Measurements from ENCODE around the gene EME1.

The EME1 gene

GRCh38 chr17:50365165-50365564, 7.9 kb upstream of the EME1 start:
- Histone ChIP-seq H3K9me3 (replicated peaks; ENCODE audit: insufficient read depth, low read length) (no peaks in the 10 kb centered on the region), H3K79me2 (ENCODE audit: low read length) (peaks cover 2% of the 10 kb centered on the region), H3K4me1 (ENCODE audit: low read length) (no peaks in the 10 kb centered on the region), H3K9me2 (replicated peaks; ENCODE audit: insufficient read depth, low read length) (no peaks in the 10 kb centered on the region), H3K36me3 (replicated peaks; ENCODE audit: insufficient read depth, low read length) (no peaks in the 10 kb centered on the region), H3K27ac (ENCODE audit: low read length) (no peak overlapping the region), H2AFZ (ENCODE audit: low read length) (no peak overlapping the region), H3F3A (ENCODE audit: insufficient read depth, low read length) (no peaks in the 10 kb centered on the region), H3K4me2 (ENCODE audit: low read depth, low read length) (no peak overlapping the region), H3K4me3 (ENCODE audit: low read length) (no peak overlapping the region), H3K27me3 (replicated peaks; ENCODE audit: insufficient read depth, low read length) (no peaks in the 10 kb centered on the region), H3K9ac (ENCODE audit: low read length) (no peak overlapping the region), H4K20me1 (ENCODE audit: insufficient read depth, low read length) (no peaks in the 10 kb centered on the region)
- DNase-seq, result no peak
- TF ChIP-seq CTCF (IDR thresholded peaks at IDR 0.05; ENCODE audit: low read length), result no peak
- no peak for TF ChIP-seq EZH2phosphoT487 (IDR thresholded peaks at IDR 0.05; ENCODE audit: low read length)
- TF ChIP-seq EZH2 (optimal IDR thresholded peaks at IDR 0.05; ENCODE audit: low read depth, low read length), result no peak

- H3K9me3 ChIP-seq (replicated peaks; ENCODE audit: insufficient read depth, low read length), result no peaks in the 10 kb centered on the region
- H3K79me2 ChIP-seq (ENCODE audit: low read length), result peaks cover 9% of the 10 kb centered on the region
- H3K4me2 ChIP-seq (ENCODE audit: low read depth, low read length), result no peak overlapping the region
- no peaks in the 10 kb centered on the region for H3K4me1 ChIP-seq (ENCODE audit: low read length)
- no peak overlapping the region for H3K4me3 ChIP-seq (ENCODE audit: low read length)
- H3K27me3 ChIP-seq (replicated peaks; ENCODE audit: insufficient read depth, low read length), result no peaks in the 10 kb centered on the region
- H3K9me2 ChIP-seq (replicated peaks; ENCODE audit: insufficient read depth, low read length), result no peaks in the 10 kb centered on the region
- no peaks in the 10 kb centered on the region for H3F3A ChIP-seq (ENCODE audit: insufficient read depth, low read length)
- no peak overlapping the region for H2AFZ ChIP-seq (ENCODE audit: low read length)
- H4K20me1 ChIP-seq (ENCODE audit: insufficient read depth, low read length), result no peaks in the 10 kb centered on the region
- no peak for TF ChIP-seq EZH2phosphoT487 (IDR thresholded peaks at IDR 0.05; ENCODE audit: low read length)
- TF ChIP-seq CTCF (IDR thresholded peaks at IDR 0.05; ENCODE audit: low read length), result no peak
- TF ChIP-seq EZH2 (optimal IDR thresholded peaks at IDR 0.05; ENCODE audit: low read depth, low read length), result no peak
- H3K9ac ChIP-seq (ENCODE audit: low read length), result no peak overlapping the region
- DNase-seq, result no peak
- H3K27ac ChIP-seq (ENCODE audit: low read length), result no peak overlapping the region
- no peaks in the 10 kb centered on the region for H3K36me3 ChIP-seq (replicated peaks; ENCODE audit: insufficient read depth, low read length)
Observed at GRCh38 chr17:50365649-50366393, 7.2 kb upstream of the EME1 start.

- no peak overlapping the region for H3K27ac ChIP-seq (ENCODE audit: low read length)
- TF ChIP-seq EZH2 (optimal IDR thresholded peaks at IDR 0.05; ENCODE audit: low read depth, low read length) (no peak), CTCF (IDR thresholded peaks at IDR 0.05; ENCODE audit: low read length) (no peak), EZH2phosphoT487 (IDR thresholded peaks at IDR 0.05; ENCODE audit: low read length) (no peak)
- H3K36me3 ChIP-seq (replicated peaks; ENCODE audit: insufficient read depth, low read length), result no peaks in the 10 kb centered on the region
Observed at GRCh38 chr17:50367401-50367800, 5.6 kb upstream of the EME1 start.

More at GRCh38 chr17:50367401-50367800, 5.6 kb upstream of the EME1 start:
- H4K20me1 ChIP-seq (ENCODE audit: insufficient read depth, low read length), result no peaks in the 10 kb centered on the region
- H2AFZ ChIP-seq (ENCODE audit: low read length), result no peak overlapping the region
- H3F3A ChIP-seq (ENCODE audit: insufficient read depth, low read length), result no peaks in the 10 kb centered on the region
- H3K79me2 ChIP-seq (ENCODE audit: low read length), result peaks cover 24% of the 10 kb centered on the region
- H3K4me2 ChIP-seq (ENCODE audit: low read depth, low read length), result no peak overlapping the region
- no peaks in the 10 kb centered on the region for H3K9me3 ChIP-seq (replicated peaks; ENCODE audit: insufficient read depth, low read length)
- peaks cover 7% of the 10 kb centered on the region for H3K4me1 ChIP-seq (ENCODE audit: low read length)
- H3K9me2 ChIP-seq (replicated peaks; ENCODE audit: insufficient read depth, low read length), result no peaks in the 10 kb centered on the region
- H3K9ac ChIP-seq (ENCODE audit: low read length), result no peak overlapping the region
- no peak overlapping the region for H3K4me3 ChIP-seq (ENCODE audit: low read length)
- no peak for DNase-seq
- H3K27me3 ChIP-seq (replicated peaks; ENCODE audit: insufficient read depth, low read length), result no peaks in the 10 kb centered on the region
